ENCODE data around the gene SYT8.

SYT8 gene

GRCh38 chr11:1845561-1846452, 11.0 kb downstream of the SYT8 start:
- DNase-seq (ENCODE audit: low spot score), result no peak

GRCh38 chr11:1846453-1846932, 11.7 kb downstream of the SYT8 start:
- DNase-seq (ENCODE audit: low spot score), result no peak

- no peak for DNase-seq (ENCODE audit: low spot score)
These were observed 12.4 kb downstream of the SYT8 start for GRCh38 chr11:1847006-1847735.

- DNase-seq (ENCODE audit: low spot score), result no peak
These were observed 13.3 kb downstream of the SYT8 start for GRCh38 chr11:1847926-1848639.

GRCh38 chr11:1848640-1849430, 14.0 kb downstream of the SYT8 start:
- no peak for DNase-seq (ENCODE audit: low spot score)

- DNase-seq (ENCODE audit: low spot score), result no peak
These were observed 16.8 kb downstream of the SYT8 start for GRCh38 chr11:1851468-1852180.

- DNase-seq (ENCODE audit: low spot score), result no peak
These were observed 17.6 kb downstream of the SYT8 start for GRCh38 chr11:1852271-1852876.

GRCh38 chr11:1852877-1853276, 18.1 kb downstream of the SYT8 start, which contains the start of gene LSP1:
Gene LSP1, plus strand, starts transcription at chr11:1853084. Its CDS starts 61 bp downstream, at chr11:1853145.
- no peak for DNase-seq (ENCODE audit: low spot score)

GRCh38 chr11:1853376-1854131, 18.8 kb downstream of the SYT8 start:
- DNase-seq (ENCODE audit: low spot score), result no peak

- no peak for DNase-seq (ENCODE audit: low spot score)
These were observed 19.6 kb downstream of the SYT8 start for GRCh38 chr11:1854132-1854948.

- DNase-seq (ENCODE audit: low spot score), result no peak
These were observed 20.4 kb downstream of the SYT8 start for GRCh38 chr11:1854949-1855885.

GRCh38 chr11:1855886-1856265, 21.1 kb downstream of the SYT8 start:
- DNase-seq (ENCODE audit: low spot score), result no peak

GRCh38 chr11:1856306-1857005, 21.7 kb downstream of the SYT8 start:
- no peak for DNase-seq (ENCODE audit: low spot score)

GRCh38 chr11:1857064-1857463, 22.3 kb downstream of the SYT8 start:
- DNase-seq (ENCODE audit: low spot score), result no peak

GRCh38 chr11:1858154-1858553, 23.4 kb downstream of the SYT8 start:
- DNase-seq (ENCODE audit: low spot score), result no peak

GRCh38 chr11:1858576-1858975, 23.8 kb downstream of the SYT8 start:
- DNase-seq (ENCODE audit: low spot score), result no peak

- no peak for DNase-seq (ENCODE audit: low spot score)
These were observed 24.2 kb downstream of the SYT8 start for GRCh38 chr11:1859004-1859403.

All from left forelimb (tissue), 1 donor.